ENCODE measurements around the gene PHYHD1.

DNA sequence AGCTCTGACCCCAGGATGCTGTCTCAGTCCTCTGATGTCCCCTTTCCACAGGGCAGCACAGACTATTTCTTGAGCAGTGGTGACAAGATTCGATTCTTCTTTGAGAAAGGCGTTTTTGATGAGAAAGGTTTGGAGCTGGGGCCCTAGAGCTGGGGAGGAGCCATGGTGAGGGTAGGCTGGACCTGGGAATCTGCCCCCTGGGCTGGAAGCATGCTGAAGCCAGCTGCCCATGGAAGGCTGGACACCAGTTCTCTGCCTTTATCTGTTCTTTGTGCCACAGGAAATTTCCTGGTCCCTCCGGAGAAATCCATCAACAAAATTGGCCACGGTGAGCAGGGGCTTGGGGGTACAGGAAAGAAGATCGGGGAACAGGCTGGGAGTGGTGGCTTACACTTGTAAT lies 12.9 kb downstream of the PHYHD1 start:
- TF ChIP-seq, protein P1, sequence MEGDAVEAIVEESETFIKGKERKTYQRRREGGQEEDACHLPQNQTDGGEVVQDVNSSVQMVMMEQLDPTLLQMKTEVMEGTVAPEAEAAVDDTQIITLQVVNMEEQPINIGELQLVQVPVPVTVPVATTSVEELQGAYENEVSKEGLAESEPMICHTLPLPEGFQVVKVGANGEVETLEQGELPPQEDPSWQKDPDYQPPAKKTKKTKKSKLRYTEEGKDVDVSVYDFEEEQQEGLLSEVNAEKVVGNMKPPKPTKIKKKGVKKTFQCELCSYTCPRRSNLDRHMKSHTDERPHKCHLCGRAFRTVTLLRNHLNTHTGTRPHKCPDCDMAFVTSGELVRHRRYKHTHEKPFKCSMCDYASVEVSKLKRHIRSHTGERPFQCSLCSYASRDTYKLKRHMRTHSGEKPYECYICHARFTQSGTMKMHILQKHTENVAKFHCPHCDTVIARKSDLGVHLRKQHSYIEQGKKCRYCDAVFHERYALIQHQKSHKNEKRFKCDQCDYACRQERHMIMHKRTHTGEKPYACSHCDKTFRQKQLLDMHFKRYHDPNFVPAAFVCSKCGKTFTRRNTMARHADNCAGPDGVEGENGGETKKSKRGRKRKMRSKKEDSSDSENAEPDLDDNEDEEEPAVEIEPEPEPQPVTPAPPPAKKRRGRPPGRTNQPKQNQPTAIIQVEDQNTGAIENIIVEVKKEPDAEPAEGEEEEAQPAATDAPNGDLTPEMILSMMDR (IDR thresholded peaks at IDR 0.05; ENCODE audit: insufficient read depth, low read length) = no peak
- TF ChIP-seq POLR2AphosphoS5 (IDR thresholded peaks at IDR 0.05; ENCODE audit: low read depth) = no peak
- TF ChIP-seq, protein P2, sequence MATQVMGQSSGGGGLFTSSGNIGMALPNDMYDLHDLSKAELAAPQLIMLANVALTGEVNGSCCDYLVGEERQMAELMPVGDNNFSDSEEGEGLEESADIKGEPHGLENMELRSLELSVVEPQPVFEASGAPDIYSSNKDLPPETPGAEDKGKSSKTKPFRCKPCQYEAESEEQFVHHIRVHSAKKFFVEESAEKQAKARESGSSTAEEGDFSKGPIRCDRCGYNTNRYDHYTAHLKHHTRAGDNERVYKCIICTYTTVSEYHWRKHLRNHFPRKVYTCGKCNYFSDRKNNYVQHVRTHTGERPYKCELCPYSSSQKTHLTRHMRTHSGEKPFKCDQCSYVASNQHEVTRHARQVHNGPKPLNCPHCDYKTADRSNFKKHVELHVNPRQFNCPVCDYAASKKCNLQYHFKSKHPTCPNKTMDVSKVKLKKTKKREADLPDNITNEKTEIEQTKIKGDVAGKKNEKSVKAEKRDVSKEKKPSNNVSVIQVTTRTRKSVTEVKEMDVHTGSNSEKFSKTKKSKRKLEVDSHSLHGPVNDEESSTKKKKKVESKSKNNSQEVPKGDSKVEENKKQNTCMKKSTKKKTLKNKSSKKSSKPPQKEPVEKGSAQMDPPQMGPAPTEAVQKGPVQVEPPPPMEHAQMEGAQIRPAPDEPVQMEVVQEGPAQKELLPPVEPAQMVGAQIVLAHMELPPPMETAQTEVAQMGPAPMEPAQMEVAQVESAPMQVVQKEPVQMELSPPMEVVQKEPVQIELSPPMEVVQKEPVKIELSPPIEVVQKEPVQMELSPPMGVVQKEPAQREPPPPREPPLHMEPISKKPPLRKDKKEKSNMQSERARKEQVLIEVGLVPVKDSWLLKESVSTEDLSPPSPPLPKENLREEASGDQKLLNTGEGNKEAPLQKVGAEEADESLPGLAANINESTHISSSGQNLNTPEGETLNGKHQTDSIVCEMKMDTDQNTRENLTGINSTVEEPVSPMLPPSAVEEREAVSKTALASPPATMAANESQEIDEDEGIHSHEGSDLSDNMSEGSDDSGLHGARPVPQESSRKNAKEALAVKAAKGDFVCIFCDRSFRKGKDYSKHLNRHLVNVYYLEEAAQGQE (IDR thresholded peaks at IDR 0.05; ENCODE audit: insufficient replicate concordance, low read depth) = no peak
- no peak for TF ChIP-seq SPI1 (IDR thresholded peaks at IDR 0.05; ENCODE audit: borderline replicate concordance, low read depth)
- TF ChIP-seq GABPA (IDR thresholded peaks at IDR 0.05; ENCODE audit: low read depth) = no peak
